Effector memory CD8-positive, alpha-beta T cell (primary cell): Measurements from ENCODE around the gene EPHA8.

Source experiments
- ATAC-seq: fragments of 150-1000 bp; cut with Tn5 transposase; replicated peaks from 2 replicates; pipeline ENCODE4 v1.10.0; 2021; ENCODE audit warnings: mild to moderate bottlenecking, moderate library complexity
- DNase-seq, 3 experiments: peaks; one replicate each; pipeline ENCODE4 v3.0.0; 2021
- H3K27ac Mint-ChIP-seq, 2 donors: one replicate each; pipeline ENCODE4 v1.8.0; 2022; ENCODE audit warnings: mild to moderate bottlenecking in 2 of 2, mixed read lengths in 2 of 2, moderate library complexity in 2 of 2
- H3K27me3 Mint-ChIP-seq, 2 donors: one replicate each; pipeline ENCODE4 v1.8.0; 2022; ENCODE audit warnings: mixed read lengths in 2 of 2
- H3K36me3 Mint-ChIP-seq: one replicate; pipeline ENCODE4 v1.8.0; 2022; ENCODE audit warnings: mild to moderate bottlenecking, moderate library complexity, mixed read lengths; ENCODE audit not compliant: insufficient read depth
- H3K4me1 Mint-ChIP-seq, 2 donors: one replicate each; pipeline ENCODE4 v1.8.0; 2022; ENCODE audit warnings: low read depth in 2 of 2, mixed read lengths in 2 of 2
- H3K4me3 Mint-ChIP-seq, 2 donors: one replicate each; pipeline ENCODE4 v1.8.0; 2022; ENCODE audit warnings: mild to moderate bottlenecking in 2 of 2, mixed read lengths in 2 of 2, moderate library complexity in 2 of 2
- H3K9me3 Mint-ChIP-seq, 2 donors: one replicate each; pipeline ENCODE4 v1.8.0; 2022; ENCODE audit warnings: mixed read lengths in 2 of 2

The EPHA8 gene

DNA sequence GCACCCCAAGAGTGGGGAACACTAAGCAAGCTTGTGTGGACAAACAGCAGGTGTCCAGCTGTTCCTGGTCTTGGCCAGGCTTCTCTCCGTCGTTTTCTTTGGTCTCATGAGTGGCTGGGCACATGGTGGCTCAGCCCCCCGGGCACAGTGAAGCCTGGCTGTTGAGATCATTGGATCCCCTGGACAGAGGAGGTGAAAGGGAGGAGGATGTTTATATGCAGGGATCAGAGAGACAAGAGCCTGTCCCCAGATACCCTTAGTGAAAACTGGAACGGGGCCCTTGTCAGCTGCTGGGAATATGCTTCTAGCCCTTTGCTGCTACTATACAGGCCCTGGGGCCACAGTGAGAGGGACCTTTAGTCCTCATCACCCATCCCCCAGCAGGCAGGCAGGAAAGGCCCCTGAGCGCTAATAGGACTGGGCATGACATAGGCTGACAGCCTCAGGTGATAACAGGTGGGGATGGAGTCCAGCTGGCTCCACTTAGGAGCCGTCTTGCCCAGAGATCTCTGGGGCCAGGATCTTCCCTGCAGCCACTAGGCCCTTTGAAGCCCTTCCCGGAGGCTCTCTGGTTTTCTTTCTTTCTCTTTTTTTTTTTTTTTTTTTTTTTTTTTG is 16.4 kb downstream of the EPHA8 start:
- H3K36me3 Mint-ChIP-seq, result no peaks in the 10 kb centered on the region
- H3K27me3 Mint-ChIP-seq, result peaks cover 3 to 5% of the 10 kb centered on the region in 2 donors

DNA sequence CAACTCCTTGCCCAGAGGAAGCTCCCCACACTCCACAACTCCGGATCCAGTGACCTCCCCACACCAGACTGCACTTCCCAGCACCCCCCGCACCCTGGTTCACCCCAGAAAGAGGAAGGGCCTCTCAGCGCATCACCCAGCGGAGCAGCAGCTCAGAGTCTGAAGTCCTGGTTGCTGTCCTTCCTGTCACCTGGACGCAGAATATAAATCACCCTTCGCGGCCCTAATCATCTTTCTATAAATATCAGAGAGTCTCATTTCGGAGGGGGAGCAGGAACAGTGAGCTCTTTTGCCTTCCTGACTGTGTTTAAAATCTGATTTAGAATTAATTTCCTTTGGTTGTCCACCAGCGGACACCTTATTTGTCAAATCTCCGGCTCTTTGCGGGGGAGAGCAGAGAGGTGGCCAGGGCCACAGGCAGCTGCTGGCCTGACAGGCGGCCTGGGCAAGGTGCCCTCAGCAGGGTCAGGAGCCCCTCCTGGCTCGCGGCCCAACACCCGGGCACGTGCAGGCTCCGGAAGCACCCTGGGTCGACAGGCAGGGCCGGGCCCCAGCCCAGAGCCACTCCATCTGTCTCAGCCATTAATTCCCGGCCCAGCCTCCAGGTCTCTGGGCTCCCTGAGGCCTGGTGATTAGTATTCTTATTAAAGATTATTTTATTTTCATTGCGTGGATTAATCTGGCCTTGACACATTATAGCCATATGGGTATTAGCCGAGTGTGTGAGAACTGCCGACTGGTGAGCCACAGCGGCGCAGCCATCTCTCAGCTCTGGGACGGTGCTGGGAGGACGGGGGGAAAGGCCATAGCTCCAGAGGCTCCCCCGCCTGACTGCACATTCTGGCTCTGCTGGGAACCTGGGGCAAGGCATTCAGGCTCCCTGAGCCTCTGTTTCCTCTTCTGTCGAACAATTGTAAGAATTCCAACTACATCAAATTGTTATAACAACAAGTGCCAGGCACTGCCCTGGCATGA is 19.7 kb downstream of the EPHA8 start:
- DNase-seq, result no peak
- Mint-ChIP-seq H3K27ac (no peak overlapping the region), H3K27me3 (peaks cover 6 to 27% of the 10 kb centered on the region in 2 donors), H3K4me1 (peaks cover 0 to 1% of the 10 kb centered on the region in 2 donors), H3K36me3 (no peaks in the 10 kb centered on the region), H3K4me3 (no peak overlapping the region), H3K9me3 (peaks cover 0 to 1% of the 10 kb centered on the region in 2 donors)
- ATAC-seq, result no peak

More for the DNA sequence above, 16.4 kb downstream of the EPHA8 start:
- ATAC-seq (no peak), DNase-seq (no peak)
- H3K27ac Mint-ChIP-seq, result no peak overlapping the region
- peaks cover 4 to 11% of the 10 kb centered on the region in 2 donors for H3K9me3 Mint-ChIP-seq
- H3K4me3 Mint-ChIP-seq, result no peak overlapping the region
- peaks cover 0 to 1% of the 10 kb centered on the region in 2 donors for H3K4me1 Mint-ChIP-seq

DNA sequence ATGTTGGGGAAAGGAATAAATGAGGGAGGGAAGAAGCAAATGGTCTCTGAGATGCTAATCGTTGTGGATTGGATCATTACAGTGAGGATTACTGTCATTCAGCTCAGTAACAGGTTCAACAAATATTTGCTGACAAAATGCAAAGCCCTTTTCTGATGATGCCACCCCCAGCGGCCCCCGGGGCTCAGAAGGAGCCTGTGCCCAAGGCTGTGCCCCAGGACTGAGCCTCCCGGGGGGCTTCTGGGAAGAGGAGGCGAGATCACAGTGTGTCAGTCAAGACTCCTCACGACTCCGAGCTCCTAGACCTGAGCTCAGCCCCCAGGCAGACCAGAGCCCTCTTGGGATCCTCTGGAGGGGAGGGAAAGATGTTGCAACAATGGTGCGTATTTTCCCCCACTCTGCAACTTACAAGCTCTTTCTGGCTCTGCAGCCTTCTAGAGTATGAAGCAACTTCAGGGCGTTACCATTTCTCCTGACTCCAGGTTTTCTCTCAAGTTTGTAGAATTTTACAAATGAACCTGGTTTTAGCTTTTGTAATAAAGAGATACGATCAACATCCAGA is 20.8 kb downstream of the EPHA8 start:
- ATAC-seq (no peak), DNase-seq (no peak)
- Mint-ChIP-seq H3K36me3 (no peaks in the 10 kb centered on the region), H3K4me1 (no peaks in the 10 kb centered on the region), H3K4me3 (no peak overlapping the region), H3K9me3 (no peaks in the 10 kb centered on the region), H3K27ac (no peak overlapping the region), H3K27me3 (peaks cover 6 to 27% of the 10 kb centered on the region in 2 donors)

DNA sequence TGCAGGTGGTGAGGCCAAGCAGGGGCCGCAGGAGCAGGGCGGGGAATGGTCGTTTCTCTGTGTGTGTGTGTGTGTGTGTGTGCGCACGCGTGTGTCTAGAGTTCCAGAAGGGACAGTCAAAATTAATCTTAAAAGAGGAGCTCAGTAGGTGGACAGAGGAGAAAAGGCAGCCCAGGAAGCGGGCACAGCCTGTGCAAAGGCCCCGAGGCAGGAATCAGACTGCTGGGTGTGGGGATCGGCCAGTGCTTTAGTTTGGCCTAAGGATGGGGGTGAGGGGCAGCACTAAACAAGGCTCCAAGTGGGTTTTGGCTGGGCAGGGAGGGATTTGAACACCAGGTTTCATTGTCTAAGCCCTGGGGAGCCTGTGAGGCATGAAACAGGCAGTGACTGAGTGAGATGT is 21.7 kb downstream of the EPHA8 start:
- Mint-ChIP-seq H3K36me3 (no peaks in the 10 kb centered on the region), H3K9me3 (no peaks in the 10 kb centered on the region), H3K27ac (no peak overlapping the region), H3K27me3 (peaks cover 11 to 32% of the 10 kb centered on the region in 2 donors), H3K4me1 (no peaks in the 10 kb centered on the region), H3K4me3 (no peak overlapping the region)
- DNase-seq, result no peak
- ATAC-seq, result no peak

DNA sequence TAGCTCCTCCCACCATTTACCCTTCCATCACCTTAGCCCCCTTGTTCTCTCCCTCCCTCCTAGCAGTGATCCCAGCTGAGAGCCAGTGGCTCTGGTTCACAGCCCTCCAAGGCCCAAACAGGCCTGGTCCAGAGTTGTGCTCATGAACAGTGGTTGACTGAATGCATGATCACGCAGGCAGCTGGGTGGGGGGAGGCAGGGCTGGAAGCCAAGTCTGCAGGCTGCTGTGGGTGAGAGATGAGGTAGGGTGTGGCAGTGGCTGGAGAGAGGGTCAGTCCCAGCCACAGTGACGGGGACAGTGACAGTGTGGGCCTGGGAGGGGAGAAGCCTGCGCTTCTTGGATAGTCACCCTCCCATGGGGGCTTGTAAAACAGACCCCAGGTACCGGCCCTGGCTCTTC is 22.2 kb downstream of the EPHA8 start:
- ATAC-seq (no peak), DNase-seq (no peak)
- no peaks in the 10 kb centered on the region for H3K36me3 Mint-ChIP-seq
- no peaks in the 10 kb centered on the region for H3K4me1 Mint-ChIP-seq
- H3K27ac Mint-ChIP-seq, result no peak overlapping the region
- no peak overlapping the region for H3K4me3 Mint-ChIP-seq
- no peaks in the 10 kb centered on the region for H3K9me3 Mint-ChIP-seq
- peaks cover 16 to 37% of the 10 kb centered on the region in 2 donors for H3K27me3 Mint-ChIP-seq

DNA sequence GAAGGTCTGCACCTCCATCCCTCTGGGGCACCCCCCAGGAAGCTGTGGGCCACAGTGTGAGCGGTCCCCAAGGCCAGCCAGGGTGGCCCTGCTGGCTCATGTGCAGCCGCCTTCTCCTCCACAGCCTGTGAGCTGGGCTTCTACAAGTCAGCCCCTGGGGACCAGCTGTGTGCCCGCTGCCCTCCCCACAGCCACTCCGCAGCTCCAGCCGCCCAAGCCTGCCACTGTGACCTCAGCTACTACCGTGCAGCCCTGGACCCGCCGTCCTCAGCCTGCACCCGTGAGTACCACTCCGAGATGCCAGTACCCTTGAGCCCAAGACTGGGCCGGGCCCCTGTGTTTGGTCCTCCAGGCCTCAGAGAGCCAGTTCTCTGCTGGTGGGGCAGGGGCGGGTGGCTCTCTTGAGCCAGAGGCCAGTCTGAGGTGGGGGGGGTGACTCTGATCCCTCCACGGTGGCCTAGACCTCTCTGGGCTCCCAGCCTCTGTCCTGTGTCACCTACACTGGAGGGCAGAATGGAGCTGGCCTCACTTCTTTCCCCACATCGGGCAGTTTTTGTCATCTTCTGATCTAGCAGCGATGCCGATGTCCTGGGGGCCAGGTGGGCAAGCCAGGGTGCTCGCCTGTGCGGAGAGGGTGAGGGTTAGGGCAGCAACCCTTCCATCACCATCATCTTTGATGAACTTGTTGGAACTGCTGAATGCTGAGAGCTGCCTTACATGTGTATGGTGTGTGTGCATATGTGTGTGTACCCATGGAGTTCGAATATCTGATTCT is 23.3 kb downstream of the EPHA8 start:
- no peaks in the 10 kb centered on the region for H3K4me1 Mint-ChIP-seq
- H3K27me3 Mint-ChIP-seq, result peaks cover 23 to 48% of the 10 kb centered on the region in 2 donors
- ATAC-seq (no peak), DNase-seq (no peak)
- no peak overlapping the region for H3K4me3 Mint-ChIP-seq
- no peaks in the 10 kb centered on the region for H3K36me3 Mint-ChIP-seq
- no peak overlapping the region for H3K27ac Mint-ChIP-seq
- no peaks in the 10 kb centered on the region for H3K9me3 Mint-ChIP-seq

DNA sequence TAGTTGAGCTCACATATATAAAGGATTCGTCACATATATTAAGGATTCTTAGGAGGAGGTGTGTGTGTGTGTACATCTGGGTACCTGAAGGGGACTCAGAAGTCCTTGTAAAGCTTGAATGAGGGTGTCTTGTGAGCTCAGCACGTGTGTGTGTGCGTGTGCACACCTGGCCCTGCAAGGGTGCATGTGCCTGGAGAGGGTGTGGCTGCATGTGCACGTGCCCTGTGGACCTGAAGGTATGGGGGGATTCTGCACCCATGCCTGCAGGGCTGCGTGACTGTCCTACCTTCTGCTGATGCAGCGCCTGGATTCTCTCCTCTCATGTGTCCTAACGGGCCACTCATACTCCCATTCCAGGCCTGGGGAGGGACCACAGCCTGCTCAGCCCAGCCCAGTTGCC is 24.0 kb downstream of the EPHA8 start:
- H3K4me3 Mint-ChIP-seq, result no peak overlapping the region
- ATAC-seq (no peak), DNase-seq (no peak)
- peaks cover 30 to 55% of the 10 kb centered on the region in 2 donors for H3K27me3 Mint-ChIP-seq
- H3K4me1 Mint-ChIP-seq, result no peaks in the 10 kb centered on the region
- H3K9me3 Mint-ChIP-seq, result no peaks in the 10 kb centered on the region
- H3K27ac Mint-ChIP-seq, result no peak overlapping the region
- H3K36me3 Mint-ChIP-seq, result no peaks in the 10 kb centered on the region

DNA sequence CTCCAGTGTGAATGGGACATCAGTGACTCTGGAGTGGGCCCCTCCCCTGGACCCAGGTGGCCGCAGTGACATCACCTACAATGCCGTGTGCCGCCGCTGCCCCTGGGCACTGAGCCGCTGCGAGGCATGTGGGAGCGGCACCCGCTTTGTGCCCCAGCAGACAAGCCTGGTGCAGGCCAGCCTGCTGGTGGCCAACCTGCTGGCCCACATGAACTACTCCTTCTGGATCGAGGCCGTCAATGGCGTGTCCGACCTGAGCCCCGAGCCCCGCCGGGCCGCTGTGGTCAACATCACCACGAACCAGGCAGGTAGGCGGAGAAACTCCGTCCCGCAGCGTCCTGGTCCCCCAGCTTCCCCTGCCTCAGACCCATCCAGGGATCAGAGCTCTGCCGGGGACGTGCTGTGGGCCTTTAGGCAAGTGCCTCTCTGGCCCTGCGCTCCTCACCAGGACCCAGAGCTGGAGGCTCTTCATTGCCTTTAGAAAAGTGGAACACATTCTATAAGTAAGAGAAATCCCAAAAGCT is 25.7 kb downstream of the EPHA8 start:
- Mint-ChIP-seq H3K4me3 (no peak overlapping the region), H3K27ac (no peak overlapping the region), H3K9me3 (no peaks in the 10 kb centered on the region), H3K4me1 (no peaks in the 10 kb centered on the region), H3K27me3 (peaks cover 39 to 66% of the 10 kb centered on the region in 2 donors), H3K36me3 (no peaks in the 10 kb centered on the region)
- DNase-seq (no peak), ATAC-seq (no peak)

DNA sequence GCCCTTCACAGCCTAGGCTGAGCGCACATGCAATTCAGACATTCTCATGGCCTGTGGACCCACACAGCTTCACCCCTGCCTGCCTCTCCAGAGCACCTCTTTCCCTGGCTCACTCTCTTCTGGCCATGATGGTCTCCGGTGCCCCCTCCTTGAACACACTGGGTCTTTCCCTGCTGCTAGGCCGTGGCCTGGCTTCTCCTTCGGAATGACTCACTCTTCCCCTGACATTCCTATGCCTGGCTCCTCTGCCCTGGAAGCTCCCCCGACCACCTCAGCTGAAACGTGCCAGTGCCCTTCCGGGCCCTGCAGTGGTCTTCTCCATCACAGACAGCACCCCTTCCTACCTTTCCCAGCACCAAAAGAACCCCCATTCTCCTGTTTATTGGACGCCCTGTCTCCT is 28.3 kb downstream of the EPHA8 start:
- Mint-ChIP-seq H3K36me3 (no peaks in the 10 kb centered on the region), H3K27me3 (peaks cover 44 to 74% of the 10 kb centered on the region in 2 donors), H3K4me3 (no peak overlapping the region), H3K27ac (no peak overlapping the region), H3K4me1 (no peaks in the 10 kb centered on the region), H3K9me3 (no peaks in the 10 kb centered on the region)
- DNase-seq (no peak), ATAC-seq (no peak)

DNA sequence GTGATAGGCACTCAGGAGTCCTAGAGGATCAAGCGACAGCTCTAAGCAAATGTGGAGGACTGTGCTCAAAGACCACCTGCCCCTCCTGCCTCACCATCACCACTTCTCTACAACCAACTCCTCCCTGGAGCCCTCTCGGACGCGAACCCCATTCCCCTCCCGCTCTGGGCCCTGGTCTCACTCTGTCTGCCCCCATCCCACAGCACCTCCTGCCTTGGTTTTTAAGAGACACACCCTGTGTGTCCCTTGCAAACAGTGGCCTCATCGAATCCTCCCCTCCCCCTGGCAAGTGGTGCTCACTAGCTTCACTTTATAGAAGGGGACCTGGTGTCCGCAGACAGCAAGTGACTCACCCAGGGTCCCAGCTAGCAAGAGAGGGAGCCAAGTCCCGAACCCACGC is 28.8 kb downstream of the EPHA8 start:
- H3K4me1 Mint-ChIP-seq, result no peaks in the 10 kb centered on the region
- peaks cover 49 to 74% of the 10 kb centered on the region in 2 donors for H3K27me3 Mint-ChIP-seq
- ATAC-seq (no peak), DNase-seq (no peak)
- H3K9me3 Mint-ChIP-seq, result no peaks in the 10 kb centered on the region
- no peak overlapping the region for H3K27ac Mint-ChIP-seq
- no peak overlapping the region for H3K4me3 Mint-ChIP-seq
- H3K36me3 Mint-ChIP-seq, result no peaks in the 10 kb centered on the region

DNA sequence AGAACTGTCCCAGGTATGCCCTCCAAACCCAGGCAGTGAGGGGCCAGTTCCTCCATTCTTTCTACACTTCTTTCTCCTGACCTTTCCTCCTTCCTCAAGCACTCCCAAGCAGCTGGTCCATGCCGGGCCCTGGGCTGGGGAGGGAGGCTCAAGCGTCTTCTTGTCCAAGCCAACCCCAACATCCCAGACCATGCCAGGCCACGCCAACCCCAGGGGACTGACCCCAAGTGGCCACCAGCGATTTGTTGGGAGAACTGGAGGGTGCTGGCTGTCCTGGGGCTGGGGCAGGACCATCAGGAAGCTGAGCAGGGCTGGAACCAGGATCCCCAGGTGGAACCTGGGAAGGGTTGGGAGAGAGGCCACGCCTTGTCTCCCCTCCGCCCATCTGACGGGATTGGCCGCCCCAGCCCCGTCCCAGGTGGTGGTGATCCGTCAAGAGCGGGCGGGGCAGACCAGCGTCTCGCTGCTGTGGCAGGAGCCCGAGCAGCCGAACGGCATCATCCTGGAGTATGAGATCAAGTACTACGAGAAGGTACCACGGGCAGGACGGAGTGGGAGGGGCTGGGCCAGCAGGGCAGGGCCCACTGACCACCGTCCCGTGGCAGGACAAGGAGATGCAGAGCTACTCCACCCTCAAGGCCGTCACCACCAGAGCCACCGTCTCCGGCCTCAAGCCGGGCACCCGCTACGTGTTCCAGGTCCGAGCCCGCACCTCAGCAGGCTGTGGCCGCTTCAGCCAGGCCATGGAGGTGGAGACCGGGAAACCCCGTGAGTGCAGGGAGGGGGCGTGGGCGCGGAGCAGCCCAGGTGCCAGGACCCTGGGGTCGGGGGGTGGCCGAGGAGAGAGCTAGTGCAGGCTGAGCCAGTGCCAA is 29.9 kb downstream of the EPHA8 start:
- DNase-seq (no peak), ATAC-seq (no peak)
- H3K4me1 Mint-ChIP-seq, result no peaks in the 10 kb centered on the region
- no peaks in the 10 kb centered on the region for H3K36me3 Mint-ChIP-seq
- no peaks in the 10 kb centered on the region for H3K9me3 Mint-ChIP-seq
- no peak overlapping the region for H3K27ac Mint-ChIP-seq
- H3K4me3 Mint-ChIP-seq, result no peak overlapping the region
- H3K27me3 Mint-ChIP-seq, result peaks cover 50 to 80% of the 10 kb centered on the region in 2 donors

DNA sequence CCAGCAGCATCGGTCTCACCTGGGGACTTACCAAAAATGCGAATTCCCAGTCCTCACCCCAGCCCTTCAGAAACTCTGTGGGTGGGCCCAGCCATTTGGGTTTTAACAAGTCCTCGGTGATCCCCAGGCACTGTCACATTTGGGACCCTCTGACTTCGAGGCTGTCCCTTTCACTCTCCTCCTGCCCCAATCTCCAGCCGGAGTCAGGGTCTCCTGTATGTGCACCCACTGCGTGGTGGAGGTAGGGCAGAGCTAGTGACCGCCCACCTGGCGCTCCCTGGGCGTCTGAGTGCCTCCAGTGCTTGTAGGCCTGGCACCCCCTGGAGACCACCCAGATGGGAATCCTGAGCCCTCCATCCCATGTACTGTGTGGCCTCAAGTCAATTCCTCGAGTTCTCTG is 31.1 kb downstream of the EPHA8 start:
- H3K27ac Mint-ChIP-seq, result no peak overlapping the region
- no peaks in the 10 kb centered on the region for H3K9me3 Mint-ChIP-seq
- H3K4me1 Mint-ChIP-seq, result no peaks in the 10 kb centered on the region
- no peaks in the 10 kb centered on the region for H3K36me3 Mint-ChIP-seq
- no peak overlapping the region for H3K4me3 Mint-ChIP-seq
- no peak for ATAC-seq
- DNase-seq, result no peak
- peaks cover 50 to 91% of the 10 kb centered on the region in 2 donors for H3K27me3 Mint-ChIP-seq
